HCT116 (cell line): ENCODE measurements around the gene TMEM178B. TPM values are rescaled to one million over a fixed set of nuclear protein-coding genes. Genes with fewer than 3 reads are reported as not detected.

Experiments
- ATAC-seq: fragments of 200-7000 bp; cut with Tn5 transposase; 2 replicates; pipeline ENCODE4 v1.9.1; 2020; ENCODE audit warnings: mild to moderate bottlenecking, moderate library complexity
- BruUV-seq: library from RNA; stranded (reverse); fragments of 400-500 nt; replicated peaks from 2 replicates; lab custom pipeline; 2021; lab: Mats Ljungman, UMichigan
- CTCF ChIA-PET: fragments of 300-600 bp; sonication (Branson Sonifier 250); formaldehyde crosslinking; loops from one replicate; lab custom pipeline; 2021; ENCODE audit warnings: antibody characterized with exemption; lab: Charles Lee
- POLR2A ChIA-PET: fragments of 300-600, 350-600 bp; sonication (Branson Sonifier 250); formaldehyde crosslinking; loops from one replicate; lab custom pipeline; 2021; ENCODE audit warnings: antibody characterized with exemption; lab: Charles Lee
- RAD21 ChIA-PET, 2 experiments: fragments of 300-600 bp; sonication (Branson Sonifier 250); formaldehyde crosslinking; loops; one replicate each; lab custom pipeline; 2023; ENCODE audit warnings: low total read pairs in 2 of 2; ENCODE audit not compliant: uncharacterized antibody in 2 of 2, unreplicated experiment in 2 of 2, low non-redundant PET in 1 of 2; lab: Charles Lee
- DNase-seq: peaks from one replicate; pipeline ENCODE4 v3.0.0-alpha.2; 2010; ENCODE audit warnings: low read depth, low spot score
- H2AFZ ChIP-seq: fragments of 200-600 bp; shearing (Covaris generic), sonication (generic); 2 replicates; pipeline ENCODE4 v1.6.1; 2017; ENCODE audit warnings: low read depth, mixed run types, mixed read lengths, antibody characterized with exemption, low read length; ENCODE audit not compliant: poor library complexity, severe bottlenecking
- H3K27ac ChIP-seq: 2 replicates; pipeline ENCODE4 v1.5.1; 2012; ENCODE audit warnings: low read depth, low read length
- H3K27me3 ChIP-seq: fragments of 200-600 bp; sonication (generic); 2 replicates; pipeline ENCODE4 v1.6.1; 2016; ENCODE audit warnings: mixed run types, low read length, mixed read lengths; ENCODE audit not compliant: insufficient read depth
- H3K36me3 ChIP-seq, 2 experiments: fragments of 200-500 bp in 1 of 2; fragments of 200-600 bp in 1 of 2; sonication (Bioruptor generic) in 1 of 2; sonication (generic) in 1 of 2; 2 replicates each; pipeline versions ENCODE4 v1.5.1 to v1.6.1; 2014 to 2016; ENCODE audit warnings: low read length in 2 of 2, inconsistent platforms in 1 of 2, mixed read lengths in 1 of 2, mixed run types in 1 of 2; ENCODE audit not compliant: insufficient read depth in 2 of 2, control insufficient read depth in 1 of 2
- H3K4me1 ChIP-seq, 2 experiments: fragments of 200-600 bp in 1 of 2; sonication (generic) in 1 of 2; 2 replicates each; pipeline versions ENCODE4 v1.5.1 to v1.6.1; 2012 to 2017; ENCODE audit warnings: low read length in 2 of 2, inconsistent platforms in 1 of 2, mild to moderate bottlenecking in 1 of 2, mixed read lengths in 1 of 2, mixed run types in 1 of 2, moderate library complexity in 1 of 2; ENCODE audit not compliant: insufficient read depth in 2 of 2, control insufficient read depth in 1 of 2
- H3K4me2 ChIP-seq: fragments of 200-600 bp; sonication (generic); 2 replicates; pipeline ENCODE4 v1.6.1; 2017; ENCODE audit warnings: mixed run types, low read length, mixed read lengths
- H3K4me3 ChIP-seq, 2 experiments: fragments of 200-600 bp in 1 of 2; sonication (generic) in 1 of 2; replicated peaks in 1 of 2; 2 replicates each; pipeline ENCODE4 v1.5.1; 2011 to 2016; ENCODE audit warnings: low read length in 2 of 2, control low read depth in 1 of 2, low read depth in 1 of 2, mild to moderate bottlenecking in 1 of 2, mixed read lengths in 1 of 2, mixed run types in 1 of 2
- H3K79me2 ChIP-seq: fragments of 200-600 bp; sonication (generic); 2 replicates; pipeline ENCODE4 v1.6.1; 2017; ENCODE audit warnings: mild to moderate bottlenecking, mixed run types, low read length, moderate library complexity, mixed read lengths; ENCODE audit not compliant: insufficient read depth
- H3K9ac ChIP-seq: fragments of 200-600 bp; sonication (generic); 2 replicates; pipeline ENCODE4 v1.6.1; 2016; ENCODE audit warnings: low read length, mixed read lengths
- H3K9me2 ChIP-seq: fragments of 200-600 bp; sonication (generic), shearing (Covaris generic); 2 replicates; pipeline ENCODE4 v1.6.1; 2017; ENCODE audit warnings: mixed run types, mild to moderate bottlenecking, moderate library complexity; ENCODE audit not compliant: insufficient read depth
- H3K9me3 ChIP-seq, 2 experiments: fragments of 200-500 bp in 1 of 2; fragments of 200-600 bp in 1 of 2; sonication (Bioruptor generic) in 1 of 2; sonication (generic) in 1 of 2; 2 replicates each; pipeline ENCODE4 v1.6.1; 2014 to 2017; ENCODE audit warnings: low read length in 2 of 2, mixed read lengths in 2 of 2, inconsistent platforms in 1 of 2, low read depth in 1 of 2, mild to moderate bottlenecking in 1 of 2, mixed run types in 1 of 2, moderate library complexity in 1 of 2; ENCODE audit not compliant: control insufficient read depth in 1 of 2, insufficient read depth in 1 of 2
- H4K20me1 ChIP-seq: fragments of 200-600 bp; sonication (generic), shearing (Covaris generic); 2 replicates; pipeline ENCODE4 v1.6.1; 2017; ENCODE audit warnings: mixed run types, mild to moderate bottlenecking, moderate library complexity; ENCODE audit not compliant: insufficient read depth
- CBX3 ChIP-seq: IDR thresholded peaks from 2 replicates; pipeline ENCODE4 v1.6.1; 2012; ENCODE audit warnings: low read depth
- CEBPB ChIP-seq: IDR thresholded peaks from 2 replicates; pipeline ENCODE4 v1.6.1; 2012; ENCODE audit warnings: low read depth
- CTCF ChIP-seq, 3 experiments: fragments of 200-600 bp in 1 of 3; sonication (generic) in 1 of 3; IDR thresholded peaks in 2 of 3; conservative IDR thresholded peaks in 1 of 3; 2 replicates each; pipeline ENCODE4 v1.5.1; 2012 to 2017; ENCODE audit warnings: low read depth in 2 of 3, low read length in 2 of 3, antibody characterized with exemption in 1 of 3, borderline replicate concordance in 1 of 3, control low read depth in 1 of 3, mild to moderate bottlenecking in 1 of 3, mixed read lengths in 1 of 3, mixed run types in 1 of 3, moderate library complexity in 1 of 3; ENCODE audit not compliant: insufficient read depth in 1 of 3
- ELF1 ChIP-seq: IDR thresholded peaks from 2 replicates; pipeline ENCODE4 v1.6.1; 2012; ENCODE audit warnings: low read depth, borderline replicate concordance
- EZH2phosphoT487 ChIP-seq: fragments of 200-600 bp; IDR thresholded peaks from 2 replicates; pipeline ENCODE4 v1.6.1; 2018; ENCODE audit warnings: antibody characterized with exemption, borderline replicate concordance
- FOSL1 ChIP-seq: IDR thresholded peaks from 2 replicates; pipeline ENCODE4 v1.6.1; 2012; ENCODE audit warnings: low read depth
- JUND ChIP-seq: IDR thresholded peaks from 2 replicates; pipeline ENCODE4 v1.6.1; 2012
- RAD21 ChIP-seq: IDR thresholded peaks from 2 replicates; pipeline ENCODE4 v1.6.1; 2012; ENCODE audit warnings: low read depth, mild to moderate bottlenecking
- SP1 ChIP-seq: IDR thresholded peaks from 2 replicates; pipeline ENCODE4 v1.6.1; 2012; ENCODE audit warnings: low read depth
- YY1 ChIP-seq: IDR thresholded peaks from 2 replicates; pipeline ENCODE4 v1.6.1; 2011; ENCODE audit warnings: low read length, low read depth, moderate library complexity, mild to moderate bottlenecking; ENCODE audit not compliant: insufficient replicate concordance; ENCODE audit errors: extremely low read depth
- ZNF274 ChIP-seq: fragments of 200-500 bp; sonication (Bioruptor generic); IDR thresholded peaks from 2 replicates; pipeline ENCODE4 v1.6.1; 2014; ENCODE audit warnings: mild to moderate bottlenecking, low read depth, low read length, inconsistent platforms
- intact Hi-C: fragments of 100-400 bp; cut with micrococcal nuclease; formaldehyde crosslinking; loops from 2 replicates; pipeline ENCODE4 v1.10.0; 2022
- total RNA-seq: library from RNA; stranded (reverse); gene quantifications from one replicate; pipeline ENCODE4 v1.2.1, GENCODE V29; 2021; ENCODE audit not compliant: unreplicated experiment
- TF ChIP-seq, protein P1 (sequence below): IDR thresholded peaks from 2 replicates; pipeline ENCODE4 v1.6.1; 2012
- TF ChIP-seq, protein P2 (sequence below): IDR thresholded peaks from 2 replicates; pipeline ENCODE4 v1.6.1; 2012; ENCODE audit warnings: low read depth

TMEM178B gene
- total RNA-seq, 1 experiment from 2014 or later, result 0.02 TPM

- TF ChIP-seq ZNF274 (no peak), YY1 (no peak), FOSL1 (peak; percentile 53; the same call in 1 of the 2 replicates), RAD21 (no peak), JUND (peak; percentile 36; the same call in 1 of the 2 replicates), CBX3 (no peak), CEBPB (no peak), CTCF (IDR thresholded peaks at IDR 0.05 in 2 of 3, conservative IDR thresholded peaks at IDR 0.05 in 1 of 3; ENCODE audit: borderline replicate concordance in 1 of 3, insufficient read depth in 1 of 3, low read depth in 2 of 3, low read length in 2 of 3) (no peak)
- TF ChIP-seq, all 23 proteins: peak for 2
- CTCF ChIA-PET, result no interaction called here
- Histone ChIP-seq H3K9ac (no peak overlapping the region), H3K9me3 (no peaks in the 10 kb centered on the region), H3K9me2 (no peaks in the 10 kb centered on the region), H3K4me3 (no peak overlapping the region), H3K27ac (no peak overlapping the region), H3K27me3 (no peaks in the 10 kb centered on the region), H4K20me1 (no peaks in the 10 kb centered on the region), H2AFZ (no peak overlapping the region), H3K4me1 (peaks cover 6 to 10% of the 10 kb centered on the region in 2 experiments; a peak in 3 of 4 replicates), H3K4me2 (peak overlapping the region; percentile 36), H3K36me3 (no peaks in the 10 kb centered on the region), H3K79me2 (no peaks in the 10 kb centered on the region)
- peak; percentile 38 for DNase-seq
- intact Hi-C loops, result no loop called here
- ATAC-seq, result peak; percentile 92
- no TSS peak for BruUV-seq
- RAD21 ChIA-PET, result no interaction called here
- POLR2A ChIA-PET, result no interaction called here
Observed at GRCh38 chr7:141158561-141158960, 84.7 kb downstream of the TMEM178B start.

DNA sequence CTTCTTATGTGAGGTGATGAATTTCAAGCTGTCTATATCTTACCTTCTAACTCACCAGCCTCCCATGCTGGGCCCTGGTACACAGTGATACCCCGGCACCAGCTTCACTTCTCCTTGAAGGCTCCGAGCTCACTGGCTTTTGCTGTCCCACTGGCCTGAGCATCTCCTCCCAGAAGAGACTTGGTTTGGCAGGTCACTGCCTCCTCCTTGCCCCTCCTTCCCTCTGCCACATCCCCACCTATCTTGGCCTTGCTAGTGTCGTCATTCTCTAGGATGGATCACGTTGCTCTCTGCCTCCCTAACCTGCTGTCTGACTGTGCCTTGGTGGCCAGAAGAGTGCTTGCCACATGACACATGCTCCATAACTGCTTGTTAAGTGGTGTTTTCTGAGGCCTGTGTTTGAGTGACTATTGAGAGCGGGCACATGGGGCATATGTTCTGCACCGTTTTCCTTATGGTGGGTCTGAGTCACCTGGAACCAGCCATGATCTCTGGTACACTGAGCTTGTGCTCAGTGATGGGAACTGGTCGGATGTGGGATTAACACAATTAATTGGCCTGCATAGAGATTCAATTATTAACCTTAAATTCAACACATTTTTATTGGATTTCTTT is 86.5 kb downstream of the TMEM178B start:
- Histone ChIP-seq H3K9ac (no peak overlapping the region), H4K20me1 (no peaks in the 10 kb centered on the region), H3K27ac (no peak overlapping the region), H3K9me3 (no peaks in the 10 kb centered on the region), H2AFZ (no peak overlapping the region), H3K36me3 (no peaks in the 10 kb centered on the region), H3K4me3 (no peak overlapping the region), H3K79me2 (no peaks in the 10 kb centered on the region), H3K4me2 (no peak overlapping the region), H3K9me2 (no peaks in the 10 kb centered on the region), H3K27me3 (no peaks in the 10 kb centered on the region), H3K4me1 (peaks cover 6 to 10% of the 10 kb centered on the region in 2 experiments; a peak in 3 of 4 replicates)
- intact Hi-C loops, result no loop called here
- ChIA-PET RAD21 (no interaction called here), CTCF (no interaction called here), POLR2A (no interaction called here)
- DNase-seq, result no peak
- ATAC-seq, result no peak
- no TSS peak for BruUV-seq
- TF ChIP-seq, protein P1, sequence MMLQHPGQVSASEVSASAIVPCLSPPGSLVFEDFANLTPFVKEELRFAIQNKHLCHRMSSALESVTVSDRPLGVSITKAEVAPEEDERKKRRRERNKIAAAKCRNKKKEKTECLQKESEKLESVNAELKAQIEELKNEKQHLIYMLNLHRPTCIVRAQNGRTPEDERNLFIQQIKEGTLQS, result no peak
- TF ChIP-seq ELF1 (no peak), SP1 (no peak), EZH2phosphoT487 (no peak), ZNF274 (no peak)
- TF ChIP-seq, protein P2, sequence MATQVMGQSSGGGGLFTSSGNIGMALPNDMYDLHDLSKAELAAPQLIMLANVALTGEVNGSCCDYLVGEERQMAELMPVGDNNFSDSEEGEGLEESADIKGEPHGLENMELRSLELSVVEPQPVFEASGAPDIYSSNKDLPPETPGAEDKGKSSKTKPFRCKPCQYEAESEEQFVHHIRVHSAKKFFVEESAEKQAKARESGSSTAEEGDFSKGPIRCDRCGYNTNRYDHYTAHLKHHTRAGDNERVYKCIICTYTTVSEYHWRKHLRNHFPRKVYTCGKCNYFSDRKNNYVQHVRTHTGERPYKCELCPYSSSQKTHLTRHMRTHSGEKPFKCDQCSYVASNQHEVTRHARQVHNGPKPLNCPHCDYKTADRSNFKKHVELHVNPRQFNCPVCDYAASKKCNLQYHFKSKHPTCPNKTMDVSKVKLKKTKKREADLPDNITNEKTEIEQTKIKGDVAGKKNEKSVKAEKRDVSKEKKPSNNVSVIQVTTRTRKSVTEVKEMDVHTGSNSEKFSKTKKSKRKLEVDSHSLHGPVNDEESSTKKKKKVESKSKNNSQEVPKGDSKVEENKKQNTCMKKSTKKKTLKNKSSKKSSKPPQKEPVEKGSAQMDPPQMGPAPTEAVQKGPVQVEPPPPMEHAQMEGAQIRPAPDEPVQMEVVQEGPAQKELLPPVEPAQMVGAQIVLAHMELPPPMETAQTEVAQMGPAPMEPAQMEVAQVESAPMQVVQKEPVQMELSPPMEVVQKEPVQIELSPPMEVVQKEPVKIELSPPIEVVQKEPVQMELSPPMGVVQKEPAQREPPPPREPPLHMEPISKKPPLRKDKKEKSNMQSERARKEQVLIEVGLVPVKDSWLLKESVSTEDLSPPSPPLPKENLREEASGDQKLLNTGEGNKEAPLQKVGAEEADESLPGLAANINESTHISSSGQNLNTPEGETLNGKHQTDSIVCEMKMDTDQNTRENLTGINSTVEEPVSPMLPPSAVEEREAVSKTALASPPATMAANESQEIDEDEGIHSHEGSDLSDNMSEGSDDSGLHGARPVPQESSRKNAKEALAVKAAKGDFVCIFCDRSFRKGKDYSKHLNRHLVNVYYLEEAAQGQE, result no peak
